ENCODE measurements around the gene TOB1. TPM values are rescaled to one million over a fixed set of nuclear protein-coding genes. Genes with fewer than 3 reads are reported as not detected.
"Not testable (repeated sequence)": the region's sequence is repeated elsewhere in the genome, so short reads cannot be mapped to it uniquely, and the experiment has no call there.

The TOB1 gene
- total RNA-seq, 1 experiment from 2014 or later, result 53.1 TPM

- ChIA-PET POLR2A (interaction anchor here (0.8 to 10.4 kb wide), 7 partner anchors 10 to 87 kb away, joined by 4 to 473 read pairs (median 139); no protein-coding TSS in a partner anchor), CTCF (interaction anchor here (0.6 to 6.3 kb wide), 12 partner anchors 11 to 495 kb away, joined by 3 to 71 read pairs (median 4); no protein-coding TSS in a partner anchor)
- Mint-ChIP-seq H3K4me1 (ENCODE audit: insufficient read depth, unreplicated experiment) (peaks cover 20% of the 10 kb centered on the region), H3K4me3 (ENCODE audit: unreplicated experiment) (peak overlapping the region; percentile 73), H3K27me3 (ENCODE audit: insufficient read depth, unreplicated experiment) (no peaks in the 10 kb centered on the region), H3K36me3 (ENCODE audit: insufficient read depth, unreplicated experiment) (peaks cover 66% of the 10 kb centered on the region), H3K9me3 (ENCODE audit: unreplicated experiment) (no peaks in the 10 kb centered on the region), H3K27ac (ENCODE audit: low read depth, unreplicated experiment) (peak overlapping the region; percentile 93)
- no peak for DNase-seq (ENCODE audit: unreplicated experiment)
- TF ChIP-seq CTCF (IDR thresholded peaks at IDR 0.05; ENCODE audit: unreplicated experiment), result no peak
- intact Hi-C loops (cut with micrococcal nuclease), result loop anchor here (1.0 kb wide), 2 partner anchors 86 to 92 kb away; no protein-coding TSS in a partner anchor
- no TSS peak for BruUV-seq (replicated peaks)
Observed at GRCh38 chr17:50863931-50864330, 2.2 kb downstream of the TOB1 start.

- no TSS peak for BruUV-seq (replicated peaks)
- Mint-ChIP-seq H3K27ac (ENCODE audit: low read depth, unreplicated experiment) (peak overlapping the region; percentile 93), H3K4me3 (ENCODE audit: unreplicated experiment) (peak overlapping the region; percentile 73), H3K4me1 (ENCODE audit: insufficient read depth, unreplicated experiment) (peaks cover 20% of the 10 kb centered on the region), H3K9me3 (ENCODE audit: unreplicated experiment) (no peaks in the 10 kb centered on the region), H3K27me3 (ENCODE audit: insufficient read depth, unreplicated experiment) (no peaks in the 10 kb centered on the region), H3K36me3 (ENCODE audit: insufficient read depth, unreplicated experiment) (peaks cover 66% of the 10 kb centered on the region)
- ChIA-PET CTCF (interaction anchor here (0.6 to 6.3 kb wide), 17 partner anchors 11 to 495 kb away, joined by 3 to 71 read pairs (median 4); no protein-coding TSS in a partner anchor), POLR2A (interaction anchor here (0.7 to 10.4 kb wide), 11 partner anchors 10 to 1613 kb away, joined by 3 to 473 read pairs (median 57); no protein-coding TSS in a partner anchor)
- peak; percentile 75 for TF ChIP-seq CTCF (IDR thresholded peaks at IDR 0.05; ENCODE audit: unreplicated experiment)
- intact Hi-C loops (cut with micrococcal nuclease), result loop anchor here (1.0 kb wide), 2 partner anchors 87 to 93 kb away; no protein-coding TSS in a partner anchor
- DNase-seq (ENCODE audit: unreplicated experiment), result peak; percentile 63
Observed at GRCh38 chr17:50863221-50863843, 2.8 kb downstream of the TOB1 start.

- H3K27me3 Mint-ChIP-seq (ENCODE audit: insufficient read depth, unreplicated experiment), result no peaks in the 10 kb centered on the region
- CTCF ChIA-PET, result interaction anchor here (0.7 to 6.3 kb wide), 13 partner anchors 9 to 94 kb away, joined by 3 to 71 read pairs (median 6); no protein-coding TSS in a partner anchor
- no peak overlapping the region for H3K27ac Mint-ChIP-seq (ENCODE audit: low read depth, unreplicated experiment)
- no peak for TF ChIP-seq CTCF (IDR thresholded peaks at IDR 0.05; ENCODE audit: unreplicated experiment)
- H3K9me3 Mint-ChIP-seq (ENCODE audit: unreplicated experiment), result no peaks in the 10 kb centered on the region
- peaks cover 20% of the 10 kb centered on the region for H3K4me1 Mint-ChIP-seq (ENCODE audit: insufficient read depth, unreplicated experiment)
- H3K36me3 Mint-ChIP-seq (ENCODE audit: insufficient read depth, unreplicated experiment), result peaks cover 66% of the 10 kb centered on the region
- intact Hi-C loops (cut with micrococcal nuclease), result no loop called here
- H3K4me3 Mint-ChIP-seq (ENCODE audit: unreplicated experiment), result no peak overlapping the region
- POLR2A ChIA-PET, result interaction anchor here (0.6 to 10.4 kb wide), 11 partner anchors 8 to 260 kb away, joined by 3 to 473 read pairs (median 4); no protein-coding TSS in a partner anchor
- no TSS peak for BruUV-seq (replicated peaks)
- DNase-seq (ENCODE audit: unreplicated experiment), result no peak
Observed at GRCh38 chr17:50861822-50862528, 4.2 kb downstream of the TOB1 start.

GRCh38 chr17:50861334-50861676, 4.8 kb downstream of the TOB1 start:
- CTCF ChIA-PET, result interaction anchor here (0.7 to 6.3 kb wide), 9 partner anchors 9 to 143 kb away, joined by 3 to 71 read pairs (median 8); no protein-coding TSS in a partner anchor

GRCh38 chr17:50859727-50860126, 6.4 kb downstream of the TOB1 start:
- H3K9me3 Mint-ChIP-seq (ENCODE audit: unreplicated experiment); H3K27ac Mint-ChIP-seq (ENCODE audit: low read depth, unreplicated experiment); H3K4me3 Mint-ChIP-seq (ENCODE audit: unreplicated experiment); H3K27me3 Mint-ChIP-seq (ENCODE audit: insufficient read depth, unreplicated experiment); intact Hi-C loops (cut with micrococcal nuclease); BruUV-seq (replicated peaks); DNase-seq (ENCODE audit: unreplicated experiment): not testable (repeated sequence)
- POLR2A ChIA-PET, result interaction anchor here (1.6 to 10.4 kb wide), 2 partner anchors 43 to 91 kb away, joined by 6 to 473 read pairs; no protein-coding TSS in a partner anchor
- CTCF ChIA-PET, result interaction anchor here (0.6 to 6.3 kb wide), 8 partner anchors 7 to 355 kb away, joined by 3 to 71 read pairs (median 6); no protein-coding TSS in a partner anchor
- Mint-ChIP-seq H3K4me1 (ENCODE audit: insufficient read depth, unreplicated experiment) (peaks cover 20% of the 10 kb centered on the region), H3K36me3 (ENCODE audit: insufficient read depth, unreplicated experiment) (peaks cover 51% of the 10 kb centered on the region)

More at GRCh38 chr17:50861334-50861676, 4.8 kb downstream of the TOB1 start:
- H3K4me1 Mint-ChIP-seq (ENCODE audit: insufficient read depth, unreplicated experiment), result peaks cover 20% of the 10 kb centered on the region
- peaks cover 63% of the 10 kb centered on the region for H3K36me3 Mint-ChIP-seq (ENCODE audit: insufficient read depth, unreplicated experiment)
- no peak overlapping the region for H3K27ac Mint-ChIP-seq (ENCODE audit: low read depth, unreplicated experiment)
- no TSS peak for BruUV-seq (replicated peaks)
- no peak for DNase-seq (ENCODE audit: unreplicated experiment)
- H3K9me3 Mint-ChIP-seq (ENCODE audit: unreplicated experiment), result no peaks in the 10 kb centered on the region
- POLR2A ChIA-PET, result interaction anchor here (0.8 to 10.4 kb wide), 7 partner anchors 8 to 261 kb away, joined by 3 to 473 read pairs (median 4); no protein-coding TSS in a partner anchor
- H3K27me3 Mint-ChIP-seq (ENCODE audit: insufficient read depth, unreplicated experiment), result no peaks in the 10 kb centered on the region
- TF ChIP-seq CTCF (IDR thresholded peaks at IDR 0.05; ENCODE audit: unreplicated experiment), result no peak
- no peak overlapping the region for H3K4me3 Mint-ChIP-seq (ENCODE audit: unreplicated experiment)
- intact Hi-C loops (cut with micrococcal nuclease), result no loop called here

All from MCF 10A (cell line).